ENCODE results near the gene NOL6.

NOL6 gene

DNA sequence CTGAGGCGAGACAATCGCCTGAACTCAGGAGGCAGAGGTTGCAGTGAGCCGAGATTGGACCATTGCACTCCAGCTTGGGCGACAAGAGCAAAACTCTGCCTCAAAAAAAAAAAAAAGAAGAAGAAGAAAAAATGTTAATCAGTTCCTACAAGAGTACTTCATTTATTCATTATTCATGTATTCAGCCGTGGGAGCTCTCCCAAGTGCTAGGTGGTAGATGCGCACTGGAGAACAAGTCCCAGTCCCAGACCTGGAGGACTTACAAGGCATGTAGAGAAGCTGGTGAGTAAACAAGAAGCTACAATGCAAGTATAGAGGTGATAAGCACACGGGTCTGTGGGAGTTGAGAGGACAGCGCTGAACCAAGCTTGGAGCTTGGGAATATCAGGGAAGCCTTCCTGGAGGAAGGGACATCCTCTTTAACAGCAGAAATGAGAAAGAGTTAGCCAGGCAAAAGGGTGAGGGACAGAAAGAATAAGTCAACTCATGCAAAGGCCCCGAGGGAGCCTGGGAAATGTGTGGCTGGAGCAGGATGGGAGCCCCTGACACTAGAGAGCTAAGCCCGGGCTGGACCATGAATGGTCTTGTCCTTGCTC, 53.9 kb downstream of the NOL6 start:
- no peak overlapping the region for H3K4me3 ChIP-seq (ENCODE audit: low read length)
- TF ChIP-seq EZH2phosphoT487 (IDR thresholded peaks at IDR 0.05; ENCODE audit: low read length) (no peak), EZH2 (optimal IDR thresholded peaks at IDR 0.05; ENCODE audit: low read depth, low read length) (no peak)
- TF ChIP-seq, protein P1, sequence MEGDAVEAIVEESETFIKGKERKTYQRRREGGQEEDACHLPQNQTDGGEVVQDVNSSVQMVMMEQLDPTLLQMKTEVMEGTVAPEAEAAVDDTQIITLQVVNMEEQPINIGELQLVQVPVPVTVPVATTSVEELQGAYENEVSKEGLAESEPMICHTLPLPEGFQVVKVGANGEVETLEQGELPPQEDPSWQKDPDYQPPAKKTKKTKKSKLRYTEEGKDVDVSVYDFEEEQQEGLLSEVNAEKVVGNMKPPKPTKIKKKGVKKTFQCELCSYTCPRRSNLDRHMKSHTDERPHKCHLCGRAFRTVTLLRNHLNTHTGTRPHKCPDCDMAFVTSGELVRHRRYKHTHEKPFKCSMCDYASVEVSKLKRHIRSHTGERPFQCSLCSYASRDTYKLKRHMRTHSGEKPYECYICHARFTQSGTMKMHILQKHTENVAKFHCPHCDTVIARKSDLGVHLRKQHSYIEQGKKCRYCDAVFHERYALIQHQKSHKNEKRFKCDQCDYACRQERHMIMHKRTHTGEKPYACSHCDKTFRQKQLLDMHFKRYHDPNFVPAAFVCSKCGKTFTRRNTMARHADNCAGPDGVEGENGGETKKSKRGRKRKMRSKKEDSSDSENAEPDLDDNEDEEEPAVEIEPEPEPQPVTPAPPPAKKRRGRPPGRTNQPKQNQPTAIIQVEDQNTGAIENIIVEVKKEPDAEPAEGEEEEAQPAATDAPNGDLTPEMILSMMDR (IDR thresholded peaks at IDR 0.05; ENCODE audit: low read length): no peak
- H3K4me1 ChIP-seq (ENCODE audit: low read length): peaks cover 26% of the 10 kb centered on the region
- H3K9me3 ChIP-seq (replicated peaks; ENCODE audit: insufficient read depth, low read length): no peaks in the 10 kb centered on the region
- H3K27me3 ChIP-seq (replicated peaks; ENCODE audit: insufficient read depth, low read length): no peaks in the 10 kb centered on the region
- no peak overlapping the region for H3K9ac ChIP-seq (ENCODE audit: low read length)
- no peaks in the 10 kb centered on the region for H4K20me1 ChIP-seq (ENCODE audit: insufficient read depth, low read length)
- H3K9me2 ChIP-seq (replicated peaks; ENCODE audit: insufficient read depth, low read length): no peaks in the 10 kb centered on the region
- H3K27ac ChIP-seq (ENCODE audit: low read length): no peak overlapping the region
- no peaks in the 10 kb centered on the region for H3K79me2 ChIP-seq (ENCODE audit: low read length)
- no peak overlapping the region for H2AFZ ChIP-seq (ENCODE audit: low read length)
- peaks cover 11% of the 10 kb centered on the region; the same call in 1 of the 2 replicates for H3F3A ChIP-seq (ENCODE audit: insufficient read depth, low read length)
- no peak for DNase-seq
- H3K36me3 ChIP-seq (replicated peaks; ENCODE audit: insufficient read depth, low read length): no peaks in the 10 kb centered on the region
- H3K4me2 ChIP-seq (ENCODE audit: low read depth, low read length): no peak overlapping the region

GRCh38 chr9:33418090-33418489, 55.6 kb downstream of the NOL6 start:
- no peak overlapping the region for H3K4me2 ChIP-seq (ENCODE audit: low read depth, low read length)
- no peaks in the 10 kb centered on the region for H3K79me2 ChIP-seq (ENCODE audit: low read length)
- no peak overlapping the region for H3K4me3 ChIP-seq (ENCODE audit: low read length)
- H3K36me3 ChIP-seq (replicated peaks; ENCODE audit: insufficient read depth, low read length): no peaks in the 10 kb centered on the region
- H3K9me3 ChIP-seq (replicated peaks; ENCODE audit: insufficient read depth, low read length): no peaks in the 10 kb centered on the region
- H4K20me1 ChIP-seq (ENCODE audit: insufficient read depth, low read length): no peaks in the 10 kb centered on the region
- no peak for DNase-seq
- peaks cover 31% of the 10 kb centered on the region for H3K4me1 ChIP-seq (ENCODE audit: low read length)
- H3F3A ChIP-seq (ENCODE audit: insufficient read depth, low read length): peaks cover 11% of the 10 kb centered on the region; the same call in 1 of the 2 replicates
- H2AFZ ChIP-seq (ENCODE audit: low read length): no peak overlapping the region
- H3K9me2 ChIP-seq (replicated peaks; ENCODE audit: insufficient read depth, low read length): no peaks in the 10 kb centered on the region
- H3K27ac ChIP-seq (ENCODE audit: low read length): no peak overlapping the region
- H3K9ac ChIP-seq (ENCODE audit: low read length): no peak overlapping the region
- no peak for TF ChIP-seq EZH2 (optimal IDR thresholded peaks at IDR 0.05; ENCODE audit: low read depth, low read length)
- no peak for TF ChIP-seq EZH2phosphoT487 (IDR thresholded peaks at IDR 0.05; ENCODE audit: low read length)
- TF ChIP-seq, protein P1 (IDR thresholded peaks at IDR 0.05; ENCODE audit: low read length): no peak
- no peaks in the 10 kb centered on the region for H3K27me3 ChIP-seq (replicated peaks; ENCODE audit: insufficient read depth, low read length)

DNA sequence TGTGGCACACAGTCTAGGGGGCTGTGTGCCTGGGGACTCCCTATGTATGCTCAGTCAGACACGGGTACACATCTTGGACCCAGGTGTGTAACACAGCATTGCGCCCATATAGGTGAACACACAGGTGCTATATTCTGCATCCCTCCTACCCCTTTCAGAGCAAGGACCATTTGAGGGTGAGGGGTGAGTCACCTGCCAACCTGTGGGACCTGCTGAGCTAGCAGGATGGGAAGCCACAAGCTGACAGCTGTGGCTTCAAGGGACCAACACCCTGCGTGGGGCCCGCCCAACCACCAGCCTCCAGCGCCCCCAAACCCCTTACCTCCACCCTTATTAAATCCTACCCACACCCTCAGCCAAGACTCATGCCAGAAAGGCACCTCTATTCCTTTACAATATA, 56.7 kb downstream of the NOL6 start:
- Histone ChIP-seq H3K4me3 (ENCODE audit: low read length) (no peak overlapping the region), H3K27me3 (replicated peaks; ENCODE audit: insufficient read depth, low read length) (no peaks in the 10 kb centered on the region), H2AFZ (ENCODE audit: low read length) (no peak overlapping the region), H4K20me1 (ENCODE audit: insufficient read depth, low read length) (no peaks in the 10 kb centered on the region), H3K79me2 (ENCODE audit: low read length) (no peaks in the 10 kb centered on the region), H3K4me2 (ENCODE audit: low read depth, low read length) (peak overlapping the region; percentile 54; the same call in 1 of the 2 replicates), H3F3A (ENCODE audit: insufficient read depth, low read length) (peaks cover 11% of the 10 kb centered on the region; the same call in 1 of the 2 replicates), H3K36me3 (replicated peaks; ENCODE audit: insufficient read depth, low read length) (no peaks in the 10 kb centered on the region), H3K9me2 (replicated peaks; ENCODE audit: insufficient read depth, low read length) (no peaks in the 10 kb centered on the region), H3K4me1 (ENCODE audit: low read length) (peaks cover 31% of the 10 kb centered on the region), H3K27ac (ENCODE audit: low read length) (no peak overlapping the region), H3K9me3 (replicated peaks; ENCODE audit: insufficient read depth, low read length) (no peaks in the 10 kb centered on the region), H3K9ac (ENCODE audit: low read length) (no peak overlapping the region)
- peak; percentile 32 for DNase-seq
- TF ChIP-seq EZH2 (optimal IDR thresholded peaks at IDR 0.05; ENCODE audit: low read depth, low read length): no peak
- TF ChIP-seq, protein P1 (IDR thresholded peaks at IDR 0.05; ENCODE audit: low read length): no peak
- TF ChIP-seq EZH2phosphoT487 (IDR thresholded peaks at IDR 0.05; ENCODE audit: low read length): no peak
